ENCODE data around the gene GDE1.

GDE1 gene

DNA sequence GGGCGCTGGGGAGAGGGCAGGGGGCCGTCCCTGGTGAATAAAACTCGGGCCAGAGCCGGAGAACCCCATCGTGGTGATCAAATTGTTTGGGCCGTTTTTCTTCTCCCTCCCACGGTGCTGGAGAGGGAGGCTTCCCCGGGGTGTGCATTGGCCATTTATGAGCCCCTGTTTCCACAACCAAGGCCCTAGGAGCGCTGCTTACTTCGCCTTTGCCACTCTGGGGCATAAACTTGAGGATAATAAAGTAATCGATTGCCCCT is 2.4 kb upstream of the GDE1 start:
- no peak for DNase-seq (ENCODE audit: low spot score)
- no peak for FAIRE-seq

GRCh38 chr16:19523559-19524355 is 1.9 kb upstream of the GDE1 start, which contains the start of gene CCP110:
Gene CCP110, plus strand, starts transcription at chr16:19523942. Its CDS starts 3,940 bp downstream, at chr16:19527882.
- peak; percentile 92 for DNase-seq (ENCODE audit: low spot score)
- FAIRE-seq = no peak

DNA sequence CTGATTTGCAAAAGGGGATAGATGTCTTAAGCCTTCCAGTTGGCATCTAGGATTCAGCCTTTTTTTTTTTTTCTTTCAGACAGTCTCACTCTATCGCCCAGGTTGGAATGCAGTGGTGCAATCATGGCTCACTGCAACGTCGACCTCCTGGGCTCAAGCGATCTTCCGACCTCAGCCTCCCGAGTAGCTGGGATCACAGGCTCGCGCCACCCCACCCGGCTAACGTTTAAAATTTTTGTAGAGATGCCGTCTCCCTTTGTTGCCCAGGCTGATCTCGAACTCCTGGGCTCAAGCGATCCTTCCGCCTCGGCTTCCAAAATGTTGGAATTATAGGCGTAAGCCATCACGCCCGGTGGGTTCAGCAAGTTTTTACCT is 1.3 kb upstream of the GDE1 start:
- DNase-seq (ENCODE audit: low spot score) (no peak), FAIRE-seq (no peak)

GRCh38 chr16:19522760-19523159 is 862 bp upstream of the GDE1 start:
- FAIRE-seq = no peak

DNA sequence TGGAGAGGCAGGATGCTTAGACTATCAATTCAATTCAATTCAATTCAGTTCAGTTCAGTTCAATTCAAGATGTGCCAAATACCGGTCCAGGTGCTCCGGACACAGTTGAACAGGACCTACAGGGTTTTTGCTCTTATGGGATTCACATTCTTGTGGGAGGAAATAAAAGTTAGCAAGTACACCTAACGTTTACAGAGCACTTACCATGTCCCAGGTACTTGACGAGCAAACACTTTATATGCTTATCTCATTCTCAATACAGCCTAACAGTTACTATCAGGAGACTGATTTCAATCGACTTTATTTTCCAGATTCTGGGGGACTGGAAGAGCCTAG is 467 bp upstream of the GDE1 start:
- DNase-seq (ENCODE audit: low spot score) (no peak), FAIRE-seq (no peak)

More at GRCh38 chr16:19522760-19523159, 862 bp upstream of the GDE1 start:
- no peak for DNase-seq (ENCODE audit: low spot score)

GRCh38 chr16:19520861-19521331 is 1.0 kb downstream of the GDE1 start:
- FAIRE-seq (no peak), DNase-seq (ENCODE audit: low spot score) (no peak)

DNA sequence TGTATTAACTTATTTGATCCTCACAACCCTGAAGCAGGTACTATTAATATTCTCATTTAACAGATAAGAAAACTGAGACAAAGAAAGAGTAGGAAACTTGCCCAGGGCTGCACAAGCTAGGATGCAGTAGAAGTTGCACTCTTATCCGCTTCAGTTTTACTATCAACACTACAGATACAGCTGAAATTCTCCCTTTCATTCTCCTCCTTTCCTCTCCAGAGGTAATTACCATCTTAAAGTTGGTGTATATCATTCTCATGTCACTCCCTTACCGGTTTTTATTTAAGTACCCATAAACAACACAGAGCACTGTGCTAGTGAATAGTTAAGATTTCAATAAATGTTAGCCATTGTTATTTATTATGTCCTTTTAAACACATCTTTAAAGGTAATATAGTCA is 3.5 kb downstream of the GDE1 start:
- DNase-seq (ENCODE audit: low spot score) (no peak), FAIRE-seq (no peak)

DNA sequence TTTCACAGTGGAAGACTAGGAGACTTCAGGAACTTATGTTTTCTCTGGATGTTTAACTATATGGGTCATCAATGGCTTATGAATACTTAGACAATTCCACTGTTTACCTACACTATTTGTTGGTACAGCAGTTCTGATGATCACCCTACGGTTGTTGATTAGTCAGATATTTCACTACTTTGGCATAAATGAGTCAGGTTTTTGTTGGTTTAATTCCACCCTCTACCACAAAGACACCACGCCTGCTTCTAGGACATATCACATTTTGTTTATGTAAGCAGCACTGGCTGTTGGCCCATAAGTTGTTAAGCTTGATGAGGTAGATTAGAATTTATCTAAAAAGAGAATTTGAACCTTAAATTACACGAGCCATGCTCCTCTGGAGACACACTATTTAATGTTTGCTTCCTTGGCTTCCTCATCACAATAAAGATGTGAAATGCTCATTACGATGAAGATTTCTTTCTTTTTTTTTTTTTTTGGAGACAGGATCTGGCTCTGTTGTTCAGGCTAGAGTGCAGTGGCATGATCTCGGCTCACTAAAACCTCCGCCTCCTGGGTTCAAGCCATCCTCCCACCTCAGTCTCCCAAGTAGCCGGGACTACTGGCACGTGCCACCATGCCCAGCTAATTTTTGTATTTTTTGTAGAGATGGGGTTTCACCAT is 4.3 kb downstream of the GDE1 start:
- FAIRE-seq = no peak

GRCh38 chr16:19515757-19516156 is 6.1 kb downstream of the GDE1 start:
- DNase-seq (ENCODE audit: low spot score) = no peak
- no peak for FAIRE-seq

More for the DNA sequence above, 4.3 kb downstream of the GDE1 start:
- no peak for DNase-seq (ENCODE audit: low spot score)

- no peak for FAIRE-seq
- no peak for DNase-seq (ENCODE audit: low spot score)
Measured at GRCh38 chr16:19513377-19514053, 8.4 kb downstream of the GDE1 start.

DNA sequence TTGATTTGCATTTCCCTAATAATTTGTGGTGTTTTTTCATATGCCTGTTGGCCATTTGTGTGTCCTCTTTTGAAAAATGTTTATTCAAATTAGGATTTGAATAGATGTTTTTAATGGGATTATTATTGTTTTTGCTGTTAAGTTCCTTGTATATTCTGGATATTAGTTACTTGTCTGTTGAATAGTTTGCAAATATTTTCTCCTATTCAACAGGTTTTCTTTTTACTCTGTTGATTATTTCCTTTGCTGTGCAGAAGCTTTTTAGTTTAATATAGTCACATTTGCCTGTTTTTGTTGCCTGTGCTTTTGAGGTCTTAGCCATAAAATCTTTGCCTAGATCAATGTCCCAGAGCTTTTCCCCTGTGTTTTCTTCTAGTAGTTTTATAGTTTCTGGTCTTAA is 9.6 kb downstream of the GDE1 start:
- DNase-seq (ENCODE audit: low spot score) = no peak
- no peak for FAIRE-seq

GRCh38 chr16:19507867-19508266 is 14.0 kb downstream of the GDE1 start:
- no peak for FAIRE-seq
- DNase-seq (ENCODE audit: low spot score) = no peak

DNA sequence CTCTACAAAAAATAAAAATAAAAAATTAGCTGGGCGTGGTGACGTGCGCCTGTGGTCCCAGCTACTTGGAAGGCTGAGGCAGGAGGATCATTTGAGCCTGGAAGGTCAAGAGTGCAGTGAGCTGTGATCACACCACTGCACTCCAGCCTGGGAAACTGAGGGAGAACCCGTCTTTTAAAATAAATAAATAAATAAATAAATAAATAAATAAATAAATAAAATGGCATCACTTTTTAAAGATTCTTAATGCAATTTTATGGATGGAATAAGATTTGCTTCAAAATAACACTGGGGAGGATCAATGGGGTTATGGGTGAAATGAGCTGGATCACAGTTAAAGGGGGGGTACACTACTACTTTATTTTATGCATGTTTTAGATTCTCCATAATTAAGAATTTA is 14.9 kb downstream of the GDE1 start:
- no peak for FAIRE-seq

DNA sequence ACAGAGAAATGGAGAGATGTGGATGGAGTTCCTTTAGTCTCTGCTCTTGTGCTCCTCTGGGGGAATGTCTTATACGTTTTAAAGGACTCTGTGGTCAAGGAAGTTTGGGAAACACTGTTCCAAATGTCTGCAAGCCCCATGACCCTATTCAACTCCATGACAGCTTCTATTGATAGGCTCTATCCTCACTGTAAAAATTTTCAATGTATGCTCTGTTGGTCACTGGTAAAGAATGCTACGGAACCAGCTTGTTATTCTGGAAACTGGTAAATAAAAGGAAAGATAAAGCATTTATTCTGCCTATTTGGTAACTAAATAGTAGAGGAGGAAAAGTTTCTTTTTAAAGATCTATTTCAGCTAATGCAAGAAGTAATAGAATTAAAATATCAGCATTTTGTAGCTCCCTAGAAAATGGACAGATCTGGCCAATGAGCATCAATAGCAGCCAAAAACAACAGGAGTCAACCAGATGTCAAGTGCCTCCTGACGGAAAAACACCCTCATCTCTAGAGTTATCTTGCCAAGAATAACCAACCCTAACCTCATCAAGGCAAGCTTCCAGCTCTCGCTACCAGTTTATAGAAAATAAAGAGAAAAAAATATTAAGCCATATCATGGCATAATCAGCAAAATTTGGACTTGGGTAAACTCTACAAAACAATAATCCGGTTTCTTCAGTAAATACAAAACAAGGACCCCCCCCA is 16.1 kb downstream of the GDE1 start:
- DNase-seq (ENCODE audit: low spot score) = no peak
- FAIRE-seq = no peak

More for the DNA sequence above, 14.9 kb downstream of the GDE1 start:
- no peak for DNase-seq (ENCODE audit: low spot score)

- DNase-seq (ENCODE audit: low spot score) (no peak), FAIRE-seq (no peak)
Measured at GRCh38 chr16:19503461-19504075, 18.3 kb downstream of the GDE1 start.

GRCh38 chr16:19502395-19503131 is 19.3 kb downstream of the GDE1 start:
- FAIRE-seq = no peak
- DNase-seq (ENCODE audit: low spot score) = peak; percentile 49

GRCh38 chr16:19499481-19499880 is 22.4 kb downstream of the GDE1 start:
- no peak for DNase-seq (ENCODE audit: low spot score)
- FAIRE-seq = no peak

DNA sequence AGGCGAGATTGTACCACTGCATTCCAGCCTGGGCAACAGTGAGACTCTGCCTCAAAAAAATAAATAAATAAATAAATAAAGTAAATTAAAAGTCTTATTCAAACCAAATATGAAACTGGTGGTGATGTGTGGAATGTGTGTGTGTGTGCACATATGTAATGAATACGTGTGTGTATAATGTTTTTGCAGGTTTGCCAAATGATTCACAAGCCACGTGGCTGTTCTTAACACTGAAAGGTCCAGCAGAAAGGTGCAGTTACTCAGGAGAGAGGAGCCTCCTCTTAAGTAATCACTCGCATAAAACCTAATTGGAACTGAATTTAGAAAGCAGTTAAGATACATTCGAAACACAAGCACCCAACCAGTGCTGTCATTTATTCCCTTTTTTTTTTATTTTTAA is 22.9 kb downstream of the GDE1 start:
- FAIRE-seq = no peak

GRCh38 chr16:19497176-19497575 is 24.7 kb downstream of the GDE1 start:
- FAIRE-seq (no peak), DNase-seq (ENCODE audit: low spot score) (no peak)

More for the DNA sequence above, 22.9 kb downstream of the GDE1 start:
- DNase-seq (ENCODE audit: low spot score) = no peak

DNA sequence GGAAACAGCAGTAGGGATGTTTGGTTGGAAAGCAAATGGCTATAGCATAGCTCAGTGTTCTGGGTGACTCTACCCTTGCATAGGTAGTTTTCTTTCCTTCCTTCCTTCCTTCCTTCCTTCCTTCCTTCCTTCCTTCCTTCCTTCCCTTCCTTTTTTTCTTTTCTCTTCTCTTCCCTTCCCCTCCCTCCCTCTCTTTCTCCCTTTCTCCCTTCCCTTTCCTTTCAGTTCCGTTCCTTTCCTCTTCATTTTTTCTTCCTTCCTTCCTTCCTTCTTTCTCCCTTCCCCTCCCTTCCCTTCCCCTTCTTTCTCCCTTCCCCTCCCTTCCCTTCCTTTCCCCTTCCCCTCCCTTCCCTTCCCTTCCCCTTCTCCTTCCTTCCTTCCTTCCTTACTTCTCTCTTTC is 31.3 kb downstream of the GDE1 start:
- FAIRE-seq (no peak), DNase-seq (ENCODE audit: low spot score) (no peak)

DNA sequence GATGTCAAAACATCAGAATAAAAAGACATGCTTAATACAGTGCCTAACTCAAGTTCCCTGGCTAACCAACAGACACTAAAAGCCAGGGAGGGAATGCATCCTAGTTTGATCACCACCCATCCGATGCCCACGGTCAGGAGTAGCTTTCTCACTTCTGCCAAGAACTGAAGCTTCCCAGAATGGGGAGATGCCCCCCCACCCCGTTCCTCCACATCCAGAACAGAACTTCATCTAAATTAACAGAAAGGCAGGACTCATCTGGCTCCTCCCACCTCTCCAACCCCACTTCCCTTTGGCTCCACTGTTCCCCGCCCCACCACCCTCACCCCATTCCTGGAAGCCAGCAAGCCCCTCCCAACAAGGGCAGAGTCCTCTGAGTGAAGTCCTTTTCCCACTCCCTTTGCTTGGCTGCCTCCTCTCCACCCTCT is 33.7 kb downstream of the GDE1 start:
- FAIRE-seq (no peak), DNase-seq (ENCODE audit: low spot score) (no peak)
